SH-SY5Y (cell line): Measurements from ENCODE around the gene SMLR1.

ENCODE experiments used
- GATA2 ChIP-seq: IDR thresholded peaks from 2 replicates; pipeline ENCODE4 v1.6.1; 2011; ENCODE audit warnings: mild to moderate bottlenecking, low read depth, low read length
- GATA3 ChIP-seq: IDR thresholded peaks from 2 replicates; pipeline ENCODE4 v1.6.1; 2011; ENCODE audit warnings: low read depth, mild to moderate bottlenecking, low read length, moderate library complexity

DNA sequence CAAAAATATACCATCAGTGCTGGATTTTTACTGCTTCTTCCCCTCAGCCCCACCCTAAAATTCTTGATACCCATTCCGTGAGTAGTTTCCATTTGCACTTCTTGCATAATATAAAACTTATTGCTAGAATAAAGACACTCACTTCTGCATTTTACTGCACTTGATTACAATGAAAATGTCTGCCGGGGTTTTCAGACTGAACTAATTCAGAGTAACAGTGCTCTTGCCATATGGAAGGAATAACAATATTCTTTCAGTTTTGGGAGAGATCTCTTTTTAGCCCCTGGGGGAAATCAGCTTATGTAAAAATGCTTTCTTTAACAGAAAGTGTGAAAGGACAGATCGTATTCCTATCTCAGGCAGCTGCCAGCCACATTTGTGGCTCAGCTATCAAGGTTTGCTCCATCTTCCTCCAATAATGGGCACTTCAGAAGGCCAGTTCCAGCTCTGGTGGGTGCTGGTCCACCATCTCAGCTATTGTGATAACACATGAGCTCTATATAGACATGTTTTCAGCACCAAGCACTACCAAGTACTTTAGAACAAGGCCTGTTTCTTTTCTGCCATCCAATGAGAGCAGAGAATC, 8.9 kb downstream of the SMLR1 start:
- no peak for TF ChIP-seq GATA2
- no peak for TF ChIP-seq GATA3
